DMS114 treated with DMSO at 0.1 percent for 48 hours (cell line): Measurements from ENCODE around the gene HOXD4.

Source experiments
- DNase-seq: peaks from one replicate; lab custom pipeline; 2025; ENCODE audit not compliant: unreplicated experiment; lab: John Stamatoyannopoulos, UW

Gene HOXD4

DNA sequence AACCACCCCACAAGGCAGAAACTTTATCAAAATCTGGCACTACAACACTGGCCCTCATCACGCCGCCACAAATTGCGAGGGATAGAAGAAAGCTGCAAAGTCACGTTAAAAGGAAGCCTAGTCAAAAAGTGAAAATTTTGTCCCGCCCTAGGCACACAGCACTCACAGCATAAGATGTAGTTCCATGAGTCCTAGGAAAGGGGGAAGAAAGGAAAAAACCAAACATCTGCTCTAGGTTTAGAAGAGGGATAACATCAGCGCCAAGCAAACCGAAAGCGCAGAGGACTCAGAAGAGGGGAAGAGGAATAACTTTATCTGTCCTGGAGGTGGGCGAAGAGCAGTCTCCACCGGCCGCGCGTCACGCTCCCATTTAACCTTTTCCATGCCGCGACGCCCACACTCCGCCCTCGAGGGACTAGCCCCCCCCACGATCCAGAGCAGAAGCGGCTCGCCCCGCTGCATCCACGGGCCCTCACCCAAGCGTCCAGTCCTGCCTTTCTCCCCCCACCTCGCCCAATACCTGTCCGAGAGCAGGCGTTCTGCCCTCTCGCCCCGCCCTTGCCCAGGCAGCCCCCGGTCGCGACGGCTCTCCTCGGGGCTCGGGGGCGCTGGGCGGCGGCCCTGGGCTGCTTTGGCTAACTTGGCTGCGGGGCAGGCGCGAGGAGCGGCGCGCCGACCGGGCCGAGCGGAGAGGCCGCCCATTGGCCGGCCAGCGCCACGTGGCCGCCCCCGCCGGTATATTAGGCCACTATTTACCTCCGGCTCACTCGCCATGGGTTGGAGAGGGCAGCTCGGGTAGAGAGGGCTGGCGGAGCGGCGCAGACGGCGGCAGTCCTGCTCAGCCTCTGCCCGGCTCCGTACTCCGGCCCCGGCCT lies 36.8 kb downstream of the HOXD4 start, which contains the start of gene HOXD1:
Gene HOXD1 (plus strand): TSS at position 770 of the 875 bp plus-strand sequence. CDS start 134 bp downstream, outside the sequence.
- DNase-seq = no peak

DNA sequence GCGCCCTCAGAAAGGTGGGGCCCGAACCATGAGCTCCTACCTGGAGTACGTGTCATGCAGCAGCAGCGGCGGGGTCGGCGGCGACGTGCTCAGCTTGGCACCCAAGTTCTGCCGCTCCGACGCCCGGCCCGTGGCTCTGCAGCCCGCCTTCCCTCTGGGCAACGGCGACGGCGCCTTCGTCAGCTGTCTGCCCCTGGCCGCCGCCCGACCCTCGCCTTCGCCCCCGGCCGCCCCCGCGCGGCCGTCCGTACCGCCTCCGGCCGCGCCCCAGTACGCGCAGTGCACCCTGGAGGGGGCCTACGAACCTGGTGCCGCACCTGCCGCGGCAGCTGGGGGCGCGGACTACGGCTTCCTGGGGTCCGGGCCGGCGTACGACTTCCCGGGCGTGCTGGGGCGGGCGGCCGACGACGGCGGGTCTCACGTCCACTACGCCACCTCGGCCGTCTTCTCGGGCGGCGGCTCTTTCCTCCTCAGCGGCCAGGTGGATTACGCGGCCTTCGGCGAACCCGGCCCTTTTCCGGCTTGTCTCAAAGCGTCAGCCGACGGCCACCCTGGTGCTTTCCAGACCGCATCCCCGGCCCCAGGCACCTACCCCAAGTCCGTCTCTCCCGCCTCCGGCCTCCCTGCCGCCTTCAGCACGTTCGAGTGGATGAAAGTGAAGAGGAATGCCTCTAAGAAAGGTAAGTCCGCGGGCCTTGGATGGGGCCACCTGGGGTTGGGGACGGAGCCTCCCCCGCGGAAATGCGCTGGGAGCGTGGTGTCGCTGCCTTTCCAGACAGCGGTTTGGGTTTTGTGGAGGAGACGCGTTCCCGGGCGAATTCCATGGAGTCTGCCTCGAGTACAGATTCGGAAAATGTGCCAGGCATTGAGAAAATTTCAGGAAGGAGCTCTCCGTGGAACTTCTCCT lies 37.7 kb downstream of the HOXD4 start:
- no peak for DNase-seq

DNA sequence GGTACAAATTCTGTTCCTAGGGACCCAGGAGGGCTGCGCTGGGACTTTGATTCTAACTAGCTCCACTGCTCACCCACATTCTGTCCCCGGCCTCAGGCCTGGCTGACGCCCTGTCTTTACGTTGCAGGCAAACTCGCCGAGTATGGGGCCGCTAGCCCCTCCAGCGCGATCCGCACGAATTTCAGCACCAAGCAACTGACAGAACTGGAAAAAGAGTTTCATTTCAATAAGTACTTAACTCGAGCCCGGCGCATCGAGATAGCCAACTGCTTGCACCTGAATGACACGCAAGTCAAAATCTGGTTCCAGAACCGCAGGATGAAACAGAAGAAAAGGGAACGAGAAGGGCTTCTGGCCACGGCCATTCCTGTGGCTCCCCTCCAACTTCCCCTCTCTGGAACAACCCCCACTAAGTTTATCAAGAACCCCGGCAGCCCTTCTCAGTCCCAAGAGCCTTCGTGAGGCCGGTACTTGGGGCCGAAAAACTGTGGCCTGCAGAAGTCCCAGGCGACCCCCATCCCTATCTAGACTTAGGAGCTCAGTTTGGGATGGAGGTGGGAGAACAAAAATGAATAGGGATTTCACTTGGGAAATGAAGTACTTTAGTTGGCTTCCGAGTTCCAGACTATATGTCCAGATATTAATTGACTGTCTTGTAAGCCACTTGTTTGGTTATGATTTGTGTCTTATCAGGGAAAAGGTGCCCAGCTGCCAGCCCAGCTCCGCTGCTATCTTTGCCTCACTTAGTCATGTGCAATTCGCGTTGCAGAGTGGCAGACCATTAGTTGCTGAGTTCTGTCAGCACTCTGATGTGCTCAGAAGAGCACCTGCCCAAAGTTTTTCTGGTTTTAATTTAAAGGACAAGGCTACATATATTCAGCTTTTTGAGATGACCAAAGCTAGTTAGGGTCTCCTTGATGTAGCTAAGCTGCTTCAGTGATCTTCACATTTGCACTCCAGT lies 38.6 kb downstream of the HOXD4 start:
- DNase-seq = no peak

DNA sequence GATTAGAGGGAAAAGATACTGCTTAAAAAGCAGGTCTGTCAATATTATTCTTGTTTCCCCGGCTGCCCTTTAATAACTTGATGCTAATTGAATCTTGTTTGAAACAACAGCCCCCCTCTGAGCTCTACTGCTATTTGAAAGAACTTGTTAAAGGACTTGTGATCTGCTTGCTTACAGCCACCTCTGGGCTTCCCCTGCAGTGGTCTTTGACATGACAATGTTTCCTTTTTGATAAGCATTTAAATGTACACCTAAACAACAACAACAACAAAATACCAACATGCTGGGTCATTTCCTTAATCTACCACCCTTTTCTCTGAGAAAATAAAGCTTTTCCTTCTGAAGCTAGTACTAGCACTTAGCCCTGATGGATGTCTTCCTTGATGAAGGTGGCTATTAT lies 41.0 kb downstream of the HOXD4 start:
- no peak for DNase-seq

DNA sequence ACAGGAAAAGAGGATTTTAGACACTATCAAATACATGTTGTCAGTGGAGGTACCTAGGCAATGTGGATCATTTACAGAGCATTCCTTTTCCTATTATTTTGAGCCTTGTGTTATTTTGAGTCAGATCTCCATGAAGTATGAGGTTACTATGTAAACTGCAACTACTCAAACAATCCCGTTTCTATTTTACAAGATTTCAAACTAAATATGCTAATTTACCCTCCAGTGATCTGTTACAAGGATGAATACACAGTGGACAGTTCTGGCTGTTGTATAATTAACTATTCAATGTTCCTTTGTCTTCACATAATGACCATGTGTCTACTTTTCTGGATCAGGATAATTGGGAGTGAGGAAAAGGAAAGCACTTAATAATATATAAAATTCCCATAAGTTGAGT lies 41.7 kb downstream of the HOXD4 start:
- no peak for DNase-seq

DNA sequence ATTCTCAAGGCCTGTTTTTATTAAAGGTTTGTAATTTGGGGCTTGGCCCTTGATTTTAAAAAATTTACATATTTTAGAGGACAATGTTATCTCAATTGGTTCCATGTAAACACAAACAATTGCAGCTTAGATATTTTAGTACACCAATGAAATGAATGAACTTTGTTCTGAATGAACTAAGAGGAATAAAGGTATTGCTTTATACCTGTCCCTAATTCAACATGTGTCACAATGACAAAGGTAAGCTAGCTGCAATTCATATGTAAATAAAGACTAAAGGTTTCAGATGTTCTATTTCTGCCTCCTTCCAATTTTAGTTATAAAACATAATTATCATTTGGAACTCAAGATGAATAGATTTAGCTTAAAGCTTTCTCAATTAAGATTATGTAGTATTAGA lies 48.6 kb downstream of the HOXD4 start:
- no peak for DNase-seq

DNA sequence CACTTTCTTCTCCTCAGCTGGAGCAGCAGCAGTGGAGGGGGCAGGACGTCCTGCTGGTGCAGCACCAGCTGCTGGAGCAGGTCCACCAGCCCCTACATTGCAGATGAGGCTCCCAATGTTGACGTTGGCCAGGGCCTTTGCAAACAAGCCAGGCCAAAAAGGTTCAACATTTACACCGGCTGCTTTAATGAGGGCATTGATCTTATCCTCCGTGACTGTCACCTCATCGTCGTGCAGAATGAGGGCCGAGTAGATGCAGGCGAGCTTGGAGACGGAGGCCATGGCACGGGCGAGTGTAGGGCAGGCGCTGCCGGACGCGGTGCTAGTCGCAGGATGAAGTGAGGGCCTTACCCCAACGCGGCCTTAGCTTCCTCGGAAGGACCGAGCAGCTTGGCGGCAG lies 49.6 kb downstream of the HOXD4 start:
- no peak for DNase-seq

DNA sequence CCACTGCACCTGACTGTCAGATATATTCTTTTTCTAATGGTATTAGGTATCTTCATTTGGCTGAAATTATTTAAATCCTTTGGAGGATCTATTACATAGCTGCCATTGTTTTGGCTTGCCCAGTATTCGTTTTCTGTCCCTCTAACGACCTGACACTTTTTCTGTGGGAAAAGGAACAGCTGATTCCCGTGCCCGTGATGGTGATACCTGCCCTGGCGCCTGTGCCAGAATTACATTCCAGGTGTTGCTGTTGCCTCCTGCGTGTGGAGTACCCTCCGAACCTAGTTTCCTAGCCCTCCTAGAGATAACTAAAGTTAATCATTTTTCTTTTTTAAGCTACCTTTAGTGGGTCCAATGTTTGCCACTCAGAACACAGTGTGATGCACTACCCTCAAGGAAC lies 51.1 kb downstream of the HOXD4 start:
- DNase-seq = no peak
